Measurements from ENCODE around the gene CT45A1. TPM values are rescaled to one million over a fixed set of nuclear protein-coding genes. Genes with fewer than 3 reads are reported as not detected.
A peak's percentile ranks its signal among the peaks of the same experiment; 100 is the strongest.
"Not testable (repeated sequence)": the region's sequence is repeated elsewhere in the genome, so short reads cannot be mapped to it uniquely, and the experiment has no call there.

Gene CT45A1
- total and polyA plus RNA-seq, 12 donors = not detected

DNA sequence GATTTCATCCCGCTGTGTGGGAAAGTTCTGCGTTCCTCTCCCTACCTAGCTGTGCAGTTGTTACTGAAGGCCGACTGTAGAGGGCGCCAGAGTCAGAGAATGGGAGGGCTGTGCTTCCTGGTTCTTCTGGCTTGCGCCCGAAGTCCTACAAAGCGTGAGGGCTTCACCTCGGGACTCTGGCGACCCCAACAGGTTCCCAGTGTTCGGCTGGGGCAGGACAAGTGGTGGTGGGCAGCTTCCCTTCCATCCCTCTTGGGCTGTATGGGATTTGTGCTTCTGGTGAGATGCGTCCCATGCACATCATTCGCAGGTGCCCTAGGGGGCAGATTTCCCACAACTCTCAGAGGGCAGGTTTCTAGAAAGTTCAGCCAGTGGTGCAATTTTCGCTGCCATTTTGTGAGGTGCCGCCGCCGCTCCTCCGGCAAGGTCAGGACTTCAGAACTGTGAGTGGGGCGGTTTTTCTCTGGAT, 27.3 kb downstream of the CT45A1 start:
- WGBS, 4 donors = 53 to 90% (median 61%) methylated on average over 7 to 18 of the region's 18 CpGs
- H3K27ac ChIP-seq = no peak overlapping the region
- H3K9me3 ChIP-seq (replicated peaks in 1 of 3) = no peaks in the 10 kb centered on the region
- no peaks in the 10 kb centered on the region for H3K36me3 ChIP-seq (replicated peaks in 1 of 2)
- H3K4me3 ChIP-seq = no peak overlapping the region
- peak in 3 of 7 donors; percentile 2 to 32 (median 22) for DNase-seq
- intact Hi-C loops (cut with DNase I) = no loop called here
- H3K4me1 ChIP-seq (replicated peaks in 1 of 2) = no peaks in the 10 kb centered on the region
- no peaks in the 10 kb centered on the region for H3K27me3 ChIP-seq
- TF ChIP-seq, protein P1, sequence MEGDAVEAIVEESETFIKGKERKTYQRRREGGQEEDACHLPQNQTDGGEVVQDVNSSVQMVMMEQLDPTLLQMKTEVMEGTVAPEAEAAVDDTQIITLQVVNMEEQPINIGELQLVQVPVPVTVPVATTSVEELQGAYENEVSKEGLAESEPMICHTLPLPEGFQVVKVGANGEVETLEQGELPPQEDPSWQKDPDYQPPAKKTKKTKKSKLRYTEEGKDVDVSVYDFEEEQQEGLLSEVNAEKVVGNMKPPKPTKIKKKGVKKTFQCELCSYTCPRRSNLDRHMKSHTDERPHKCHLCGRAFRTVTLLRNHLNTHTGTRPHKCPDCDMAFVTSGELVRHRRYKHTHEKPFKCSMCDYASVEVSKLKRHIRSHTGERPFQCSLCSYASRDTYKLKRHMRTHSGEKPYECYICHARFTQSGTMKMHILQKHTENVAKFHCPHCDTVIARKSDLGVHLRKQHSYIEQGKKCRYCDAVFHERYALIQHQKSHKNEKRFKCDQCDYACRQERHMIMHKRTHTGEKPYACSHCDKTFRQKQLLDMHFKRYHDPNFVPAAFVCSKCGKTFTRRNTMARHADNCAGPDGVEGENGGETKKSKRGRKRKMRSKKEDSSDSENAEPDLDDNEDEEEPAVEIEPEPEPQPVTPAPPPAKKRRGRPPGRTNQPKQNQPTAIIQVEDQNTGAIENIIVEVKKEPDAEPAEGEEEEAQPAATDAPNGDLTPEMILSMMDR (IDR thresholded peaks at IDR 0.05) = peak in 3 of 6 experiments; percentile 10 to 20 (median 18)
- no peak for TF ChIP-seq POLR2A (IDR thresholded peaks at IDR 0.05)

DNA sequence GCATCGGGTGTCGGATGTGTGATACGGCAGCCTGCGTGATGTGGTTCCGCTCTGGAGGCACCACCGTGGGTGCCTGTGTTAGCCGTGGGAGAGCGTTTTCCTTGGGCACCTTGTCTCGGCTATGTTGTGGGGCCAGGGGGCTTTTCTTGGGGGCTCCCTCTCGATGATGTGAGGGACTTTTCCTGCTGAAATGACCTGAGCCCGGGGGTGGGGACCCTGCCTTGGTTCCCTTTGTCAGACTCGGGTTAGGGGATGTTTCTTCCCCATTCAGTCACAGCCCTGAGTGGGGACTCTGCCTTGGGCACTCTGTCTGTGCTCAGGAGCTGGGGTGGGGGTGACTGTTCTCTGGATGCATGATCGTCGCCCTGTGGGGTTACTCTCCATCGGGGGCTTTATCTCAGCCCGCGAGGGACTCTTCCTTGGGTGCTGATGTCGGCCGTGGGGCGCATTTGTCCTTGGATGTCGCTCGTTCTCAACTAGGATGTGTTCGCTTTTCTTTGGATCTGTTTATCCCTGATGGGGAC, 27.8 kb downstream of the CT45A1 start:
- Histone ChIP-seq H3K36me3 (replicated peaks in 1 of 2) (no peaks in the 10 kb centered on the region), H3K9me3 (replicated peaks in 1 of 3) (no peaks in the 10 kb centered on the region), H3K27ac (no peak overlapping the region), H3K4me3 (no peak overlapping the region), H3K4me1 (replicated peaks in 1 of 2) (no peaks in the 10 kb centered on the region), H3K27me3 (no peaks in the 10 kb centered on the region)
- intact Hi-C loops (cut with DNase I) = no loop called here
- TF ChIP-seq, protein P1 (IDR thresholded peaks at IDR 0.05) = no peak
- WGBS, 4 donors = 79 to 88% (median 83%) methylated on average over 5 to 23 of the region's 23 CpGs
- DNase-seq = no peak

DNA sequence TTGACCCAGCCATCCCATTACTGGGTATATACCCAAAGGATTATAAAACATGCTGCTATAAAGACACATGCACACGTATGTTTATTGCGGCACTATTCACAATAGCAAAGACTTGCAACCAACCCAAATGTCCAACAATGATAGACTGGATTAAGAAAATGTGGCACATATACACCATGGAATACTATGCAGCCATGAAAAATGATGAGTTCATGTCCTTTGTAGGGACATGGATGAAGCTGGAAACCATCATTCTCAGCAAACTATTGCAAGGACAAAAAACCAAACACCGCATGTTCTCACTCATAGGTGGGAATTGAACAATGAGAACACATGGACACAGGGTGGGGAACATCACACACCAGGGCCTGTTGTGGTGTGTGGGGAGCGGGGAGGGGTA, 31.3 kb downstream of the CT45A1 start:
- DNase-seq; H3K4me3 ChIP-seq; H3K27me3 ChIP-seq; H3K27ac ChIP-seq; H3K36me3 ChIP-seq (replicated peaks in 1 of 2); H3K4me1 ChIP-seq (replicated peaks in 1 of 2); intact Hi-C loops (cut with DNase I); H3K9me3 ChIP-seq (replicated peaks in 1 of 3): not testable (repeated sequence)
- 83 to 94% (median 85%) methylated on average over 3 of the region's 4 CpGs for WGBS, 4 donors

DNA sequence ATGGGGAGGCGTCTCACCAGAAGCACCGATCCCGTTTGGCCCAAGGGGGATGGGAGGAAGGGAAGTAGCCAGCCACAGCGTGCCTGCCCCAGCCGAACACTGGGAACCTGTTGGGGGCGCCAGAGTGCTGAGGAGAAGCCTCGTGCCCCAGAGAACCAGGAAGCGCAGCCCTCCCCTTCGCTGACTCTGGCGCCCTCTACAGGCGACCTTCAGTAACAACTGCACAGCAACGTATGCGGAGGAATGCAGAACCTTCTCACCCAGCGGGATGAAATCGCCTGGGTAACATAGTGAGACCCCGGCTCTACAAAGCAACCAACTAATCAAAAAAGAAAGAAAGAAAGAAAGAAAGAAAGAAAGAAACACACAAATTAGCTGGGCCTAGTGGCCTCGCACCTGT, 54.7 kb downstream of the CT45A1 start, which contains the start of gene CT45A3:
Gene CT45A3 (minus strand): TSS at position 101 of the 400 bp plus-strand sequence. CDS start 3,747 bp downstream, outside the sequence.
- DNase-seq; H3K36me3 ChIP-seq (replicated peaks in 1 of 2); H3K4me1 ChIP-seq (replicated peaks in 1 of 2); H3K9me3 ChIP-seq (replicated peaks in 1 of 3); H3K27me3 ChIP-seq; H3K4me3 ChIP-seq; intact Hi-C loops (cut with DNase I); H3K27ac ChIP-seq: not testable (repeated sequence)
- WGBS, 4 donors = no CpG with 5 or more reads among the region's 17 CpGs

Small RNA genes lying within 50 kb of the gene (small RNA-seq; reads per million reads assigned to genes)
- 0 reads per million in 2 donors for gene AC240442.1

Other genes with a start within 250 kb of the CT45A1 start
- gene INTS6L, start 193.0 kb upstream of the CT45A1 start, total RNA-seq = 10 to 100 TPM in 8 of 9 donors, 1 to 10 TPM in 1; 7.5 to 28.9 (median 14.1) TPM
- gene INTS6L, start 193.0 kb upstream of the CT45A1 start, polyA plus RNA-seq = 10 to 100 TPM; 10.5 to 85.0 (median 62.0) TPM
- not detected for gene CT45A3, start 54.6 kb downstream of the CT45A1 start, total RNA-seq
- not detected for gene CT45A3, start 54.6 kb downstream of the CT45A1 start, polyA plus RNA-seq
- gene CT45A5, start 71.9 kb downstream of the CT45A1 start, total RNA-seq = not detected
- not detected for gene CT45A5, start 71.9 kb downstream of the CT45A1 start, polyA plus RNA-seq
- not detected for gene CT45A6, start 89.1 kb downstream of the CT45A1 start, total RNA-seq
- gene CT45A6, start 89.1 kb downstream of the CT45A1 start, polyA plus RNA-seq = not detected
- not detected for gene CT45A2, start 106.4 kb downstream of the CT45A1 start, total RNA-seq
- gene CT45A2, start 106.4 kb downstream of the CT45A1 start, polyA plus RNA-seq = not detected
- gene CT45A7, start 123.6 kb downstream of the CT45A1 start, total RNA-seq = not detected
- not detected for gene CT45A7, start 123.6 kb downstream of the CT45A1 start, polyA plus RNA-seq
- gene CT45A8, start 140.9 kb downstream of the CT45A1 start, total RNA-seq = not detected
- gene CT45A8, start 140.9 kb downstream of the CT45A1 start, polyA plus RNA-seq = not detected
- gene CT45A9, start 158.2 kb downstream of the CT45A1 start, total RNA-seq = not detected
- not detected for gene CT45A9, start 158.2 kb downstream of the CT45A1 start, polyA plus RNA-seq
- not detected for gene CT45A10, start 179.8 kb downstream of the CT45A1 start, total RNA-seq
- not detected for gene CT45A10, start 179.8 kb downstream of the CT45A1 start, polyA plus RNA-seq
- not detected for gene SAGE1, start 180.1 kb downstream of the CT45A1 start, total RNA-seq
- gene SAGE1, start 180.1 kb downstream of the CT45A1 start, polyA plus RNA-seq = under 1 TPM in 1 of 3 donors, not detected in 2; 0.03 TPM